ENCODE data around the gene FBXO17.

- TF ChIP-seq EZH2phosphoT487 (IDR thresholded peaks at IDR 0.05; ENCODE audit: insufficient read depth, low read depth) = no peak
- TF ChIP-seq EZH2 (IDR thresholded peaks at IDR 0.05; ENCODE audit: insufficient read depth, poor library complexity, severe bottlenecking) = no peak
Measured at GRCh38 chr19:38910488-38910887, 65.1 kb downstream of the FBXO17 start.

Data from GM23248 (cell line).